Sigmoid colon (tissue), 7 donors: Measurements from ENCODE around the gene ARHGAP9. TPM values are rescaled to one million over a fixed set of nuclear protein-coding genes. Genes with fewer than 3 reads are reported as not detected.
"Not testable (repeated sequence)": the region's sequence is repeated elsewhere in the genome, so short reads cannot be mapped to it uniquely, and the experiment has no call there.

Experiments used
- DNase-seq: peaks from one replicate; pipeline ENCODE4 v3.0.0-alpha.2; 2019
- H3K27ac ChIP-seq, 4 donors: fragments of 200-600 bp; sonication (generic); one replicate each; pipeline ENCODE4 v1.5.1; 2016 to 2019; ENCODE audit warnings: mild to moderate bottlenecking in 1 of 4
- H3K27me3 ChIP-seq, 3 donors: fragments of 200-600 bp; sonication (generic); one replicate each; pipeline ENCODE4 v1.5.1; 2019; ENCODE audit warnings: mild to moderate bottlenecking in 1 of 3
- H3K36me3 ChIP-seq, 4 donors: fragments of 200-600 bp; sonication (generic); one replicate each; pipeline ENCODE4 v1.5.1; 2016 to 2019
- H3K4me1 ChIP-seq, 4 donors: fragments of 200-600 bp; sonication (generic); one replicate each; pipeline ENCODE4 v1.5.1; 2017 to 2019
- H3K4me3 ChIP-seq, 4 donors: fragments of 200-600 bp; sonication (generic); one replicate each; pipeline ENCODE4 v1.5.1; 2017 to 2019; ENCODE audit warnings: mild to moderate bottlenecking in 2 of 4, moderate library complexity in 1 of 4
- H3K9me3 ChIP-seq, 4 donors: fragments of 200-600 bp in 3 of 4; sonication (generic) in 3 of 4; one replicate each; pipeline versions ENCODE4 v1.5.1 to v1.6.1; 2013 to 2019
- CTCF ChIP-seq, 4 experiments: fragments of 450-650 bp in 3 of 4; fragments of 200-600 bp in 1 of 4; IDR thresholded peaks; one replicate each; pipeline ENCODE4 v1.5.1; 2016 to 2019; ENCODE audit warnings: antibody characterized with exemption in 4 of 4, mild to moderate bottlenecking in 3 of 4, moderate library complexity in 2 of 4
- EP300 ChIP-seq, 4 donors: sonication (generic); formaldehyde crosslinking; IDR thresholded peaks; one replicate each; pipeline ENCODE4 v1.6.1; 2017; ENCODE audit warnings: antibody characterized with exemption in 4 of 4
- POLR2A ChIP-seq, 2 donors: fragments of 450-650 bp; IDR thresholded peaks; one replicate each; pipeline ENCODE4 v1.6.1; 2016; ENCODE audit warnings: antibody characterized with exemption in 2 of 2, mild to moderate bottlenecking in 2 of 2, moderate library complexity in 2 of 2
- POLR2AphosphoS5 ChIP-seq, 4 donors: sonication (generic); formaldehyde crosslinking; IDR thresholded peaks; one replicate each; pipeline ENCODE4 v1.6.1; 2017; ENCODE audit warnings: antibody characterized with exemption in 4 of 4
- WGBS, 2 donors: extraction: QIAGEN DNeasy Blood & Tissue Kit; methylation state at CpG; one replicate each; pipeline ENCODE4 v1.1.7; 2013; 5-methylcytosine and 5-hydroxymethylcytosine counted together
- intact Hi-C: fragments of 100-400 bp; cut with DNase I; formaldehyde crosslinking; loops from one replicate; pipeline ENCODE4 v1.15.1; 2023
- polyA plus RNA-seq, 3 donors: library from polyadenylated mRNA; stranded (reverse); fragments of 200-250 nt; gene quantifications; one replicate each; pipeline ENCODE4 v1.2.3, GENCODE V29; 2013
- total RNA-seq, 4 donors: library from RNA; depleted of rRNA; stranded (reverse); fragments of >200 nt; gene quantifications; one replicate each; pipeline ENCODE4 v1.1.0, GENCODE V29; 2016
- donor health status: healthy with polysubstance abuse.
- donor health status: Bipolar disorder and iron deficiency.
- donor health status: healthy.

ARHGAP9 gene
- total and polyA plus RNA-seq, 7 donors: 4.3 to 54.7 (median 6.6) TPM

- H3K27me3 ChIP-seq: no peaks in the 10 kb centered on the region
- H3K9me3 ChIP-seq: no peaks in the 10 kb centered on the region
- no peak for DNase-seq
- no peak overlapping the region for H3K4me3 ChIP-seq
- 95 to 97% methylated on average over 6 of the region's 6 CpGs for WGBS, 2 donors
- peaks cover 0 to 4% (median 0%) of the 10 kb centered on the region in 4 donors for H3K4me1 ChIP-seq
- TF ChIP-seq EP300 (IDR thresholded peaks at IDR 0.05) (no peak), POLR2A (IDR thresholded peaks at IDR 0.05) (no peak), CTCF (IDR thresholded peaks at IDR 0.05) (no peak), POLR2AphosphoS5 (IDR thresholded peaks at IDR 0.05) (no peak)
- H3K36me3 ChIP-seq: no peaks in the 10 kb centered on the region
- H3K27ac ChIP-seq: no peak overlapping the region
- intact Hi-C loops: no loop called here
These were observed 33.2 kb downstream of the ARHGAP9 start for GRCh38 chr12:57446292-57446960.

GRCh38 chr12:57444744-57445143 lies 34.9 kb downstream of the ARHGAP9 start:
- Histone ChIP-seq H3K36me3 (no peaks in the 10 kb centered on the region), H3K27ac (no peak overlapping the region), H3K27me3 (no peaks in the 10 kb centered on the region), H3K9me3 (no peaks in the 10 kb centered on the region), H3K4me1 (no peaks in the 10 kb centered on the region), H3K4me3 (no peak overlapping the region)
- WGBS, 2 donors: 82 to 88% methylated on average over 5 of the region's 5 CpGs
- TF ChIP-seq CTCF (IDR thresholded peaks at IDR 0.05) (no peak), POLR2A (IDR thresholded peaks at IDR 0.05) (no peak), EP300 (IDR thresholded peaks at IDR 0.05) (no peak), POLR2AphosphoS5 (IDR thresholded peaks at IDR 0.05) (no peak)
- intact Hi-C loops: no loop called here
- no peak for DNase-seq

GRCh38 chr12:57444337-57444736 lies 35.3 kb downstream of the ARHGAP9 start:
- H3K9me3 ChIP-seq, H3K4me3 ChIP-seq, DNase-seq, H3K27me3 ChIP-seq, H3K27ac ChIP-seq, intact Hi-C loops, H3K36me3 ChIP-seq, H3K4me1 ChIP-seq: not testable (repeated sequence)
- WGBS, 2 donors: 82 to 87% methylated on average over 6 of the region's 6 CpGs

- Histone ChIP-seq H3K27ac (no peak overlapping the region), H3K4me1 (no peaks in the 10 kb centered on the region), H3K9me3 (no peaks in the 10 kb centered on the region), H3K4me3 (no peak overlapping the region), H3K27me3 (no peaks in the 10 kb centered on the region), H3K36me3 (no peaks in the 10 kb centered on the region)
- no peak for TF ChIP-seq POLR2AphosphoS5 (IDR thresholded peaks at IDR 0.05)
- no peak for TF ChIP-seq CTCF (IDR thresholded peaks at IDR 0.05)
- TF ChIP-seq POLR2A (IDR thresholded peaks at IDR 0.05): no peak
- no peak for TF ChIP-seq EP300 (IDR thresholded peaks at IDR 0.05)
- WGBS, 2 donors: 44 to 90% methylated on average over 1 of the region's 1 CpG
- no peak for DNase-seq
- intact Hi-C loops: no loop called here
These were observed 37.7 kb downstream of the ARHGAP9 start for GRCh38 chr12:57441846-57442427.

GRCh38 chr12:57441393-57441792 lies 38.3 kb downstream of the ARHGAP9 start:
- intact Hi-C loops, H3K27ac ChIP-seq: not testable (repeated sequence)
- 83 to 90% methylated on average over 2 of the region's 2 CpGs for WGBS, 2 donors

More at GRCh38 chr12:57441393-57441792, 38.3 kb downstream of the ARHGAP9 start:
- not testable (repeated sequence) for H3K4me1 ChIP-seq, H3K9me3 ChIP-seq, H3K27me3 ChIP-seq, H3K4me3 ChIP-seq, DNase-seq, H3K36me3 ChIP-seq
